ENCODE results near the gene KCTD11. TPM values are rescaled to one million over a fixed set of nuclear protein-coding genes. Genes with fewer than 3 reads are reported as not detected.

KCTD11 gene
- total RNA-seq, 4 donors from 2014 or later, result 3.6 to 7.0 (median 4.6) TPM

DNA sequence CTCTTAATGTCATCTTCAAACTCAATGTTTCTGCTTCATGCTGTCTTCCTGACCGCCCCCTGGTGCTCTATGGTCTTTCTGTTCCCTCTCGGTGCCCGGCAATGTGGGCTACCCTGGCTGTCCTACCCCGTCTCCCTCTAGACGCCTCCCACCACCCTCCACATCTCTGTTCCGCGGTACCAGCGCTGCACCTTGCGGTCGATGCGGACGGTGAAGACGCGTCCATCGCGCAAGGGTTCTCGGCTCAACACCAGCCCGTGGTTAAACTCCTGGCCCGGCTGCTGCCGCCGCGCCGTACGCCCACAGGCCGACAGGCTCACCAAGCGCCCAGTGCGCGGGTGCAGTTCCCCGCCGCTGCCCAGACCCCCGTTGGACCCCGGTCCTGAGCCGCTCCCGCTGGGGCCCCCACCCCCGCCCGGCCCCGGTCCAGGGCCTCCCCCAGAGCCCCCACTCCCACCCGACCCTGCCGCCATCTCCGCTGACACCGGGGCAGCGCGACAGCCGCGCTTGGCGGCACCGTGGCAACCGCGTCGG is 23.1 kb upstream of the KCTD11 start, which contains the start of gene NEURL4:
TSS of gene NEURL4 (minus strand) at position 496 of the 534 bp plus-strand sequence. CDS start at position 473, 23 bp downstream.
- Histone ChIP-seq H3K36me3 (peaks cover 0 to 22% of the 10 kb centered on the region in 2 donors), H3K4me3 (peak within 1 kb of the TSS; percentile 78 to 99 (median 93)), H3K27ac (peak within 1 kb of the TSS; percentile 94 to 99 (median 96)), H3K4me1 (peaks cover 15 to 24% of the 10 kb centered on the region in 2 donors), H3K9me3 (no peaks in the 10 kb centered on the region), H3K27me3 (no peaks in the 10 kb centered on the region)
- in situ Hi-C loops (cut with MboI; ENCODE audit: low sequenced_read_pairs in 4 of 4), result loop anchor here in 1 of 4 donors (25.0 kb wide), 1 partner anchor 292 kb away; the partner anchor contains the start of genes SLC16A11 and SLC16A13
- no peak for TF ChIP-seq POLR2A (IDR thresholded peaks at IDR 0.05)
- TF ChIP-seq, protein P1, sequence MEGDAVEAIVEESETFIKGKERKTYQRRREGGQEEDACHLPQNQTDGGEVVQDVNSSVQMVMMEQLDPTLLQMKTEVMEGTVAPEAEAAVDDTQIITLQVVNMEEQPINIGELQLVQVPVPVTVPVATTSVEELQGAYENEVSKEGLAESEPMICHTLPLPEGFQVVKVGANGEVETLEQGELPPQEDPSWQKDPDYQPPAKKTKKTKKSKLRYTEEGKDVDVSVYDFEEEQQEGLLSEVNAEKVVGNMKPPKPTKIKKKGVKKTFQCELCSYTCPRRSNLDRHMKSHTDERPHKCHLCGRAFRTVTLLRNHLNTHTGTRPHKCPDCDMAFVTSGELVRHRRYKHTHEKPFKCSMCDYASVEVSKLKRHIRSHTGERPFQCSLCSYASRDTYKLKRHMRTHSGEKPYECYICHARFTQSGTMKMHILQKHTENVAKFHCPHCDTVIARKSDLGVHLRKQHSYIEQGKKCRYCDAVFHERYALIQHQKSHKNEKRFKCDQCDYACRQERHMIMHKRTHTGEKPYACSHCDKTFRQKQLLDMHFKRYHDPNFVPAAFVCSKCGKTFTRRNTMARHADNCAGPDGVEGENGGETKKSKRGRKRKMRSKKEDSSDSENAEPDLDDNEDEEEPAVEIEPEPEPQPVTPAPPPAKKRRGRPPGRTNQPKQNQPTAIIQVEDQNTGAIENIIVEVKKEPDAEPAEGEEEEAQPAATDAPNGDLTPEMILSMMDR (IDR thresholded peaks at IDR 0.05 in 4 of 5, conservative IDR thresholded peaks at IDR 0.05 in 1 of 5), result no peak
- ATAC-seq (peak; percentile 14 to 21), DNase-seq (no peak)
- intact Hi-C loops (cut with DNase I; ENCODE audit: low total_unique reads), result loop anchor here (1.0 to 5.0 kb wide), 3 partner anchors 21 to 233 kb away; partner anchors contain the start of genes EIF5A and SENP3

DNA sequence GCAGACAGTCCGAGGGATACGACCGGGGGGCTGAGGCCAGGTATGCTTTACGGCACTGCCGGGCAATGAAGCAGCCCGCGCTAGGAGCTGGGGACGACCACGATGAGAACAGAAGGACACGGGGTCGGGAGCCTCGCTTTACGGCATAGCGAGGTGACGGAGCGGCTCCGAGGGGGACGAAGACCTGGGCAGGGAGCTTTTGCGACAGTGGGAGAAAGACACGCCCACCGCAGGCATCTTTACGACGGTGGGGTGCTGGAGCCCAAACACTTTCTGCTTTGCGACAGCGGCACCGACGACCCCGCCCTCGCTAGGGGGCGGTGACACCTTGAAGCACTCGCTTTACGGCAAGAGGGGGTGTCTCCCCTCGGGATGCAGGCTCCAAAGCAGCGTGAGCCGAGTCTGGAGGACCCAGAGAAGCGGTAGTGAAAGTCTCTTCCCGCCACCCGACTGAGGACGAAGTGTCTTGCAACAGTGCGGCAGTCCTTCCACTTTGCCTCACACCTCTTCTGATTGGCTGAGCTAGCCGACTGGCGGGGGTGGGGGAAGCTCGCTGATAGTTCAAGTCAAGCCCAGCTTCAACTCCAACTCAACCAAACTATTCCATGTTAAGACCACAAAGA is 22.5 kb upstream of the KCTD11 start:
- Histone ChIP-seq H3K36me3 (peaks cover 0 to 16% of the 10 kb centered on the region in 2 donors), H3K9me3 (no peaks in the 10 kb centered on the region), H3K27ac (peak overlapping the region; percentile 94 to 99 (median 96)), H3K4me1 (peaks cover 15 to 24% of the 10 kb centered on the region in 2 donors), H3K27me3 (peaks cover 0 to 3% (median 2%) of the 10 kb centered on the region in 3 donors), H3K4me3 (peak overlapping the region; percentile 78 to 99 (median 93))
- intact Hi-C loops (cut with DNase I; ENCODE audit: low total_unique reads) (loop anchor here (1.0 to 5.0 kb wide), 3 partner anchors 21 to 233 kb away; partner anchors contain the start of genes EIF5A and SENP3), in situ Hi-C loops (cut with MboI; ENCODE audit: low sequenced_read_pairs in 4 of 4) (loop anchor here in 1 of 4 donors (25.0 kb wide), 1 partner anchor 292 kb away; the partner anchor contains the start of genes SLC16A11 and SLC16A13)
- TF ChIP-seq, protein P1 (IDR thresholded peaks at IDR 0.05 in 4 of 5, conservative IDR thresholded peaks at IDR 0.05 in 1 of 5), result no peak
- TF ChIP-seq POLR2A (IDR thresholded peaks at IDR 0.05), result peak; percentile 87 to 92
- peak; percentile 87 to 88 for ATAC-seq
- peak; percentile 97 to 99 for DNase-seq

DNA sequence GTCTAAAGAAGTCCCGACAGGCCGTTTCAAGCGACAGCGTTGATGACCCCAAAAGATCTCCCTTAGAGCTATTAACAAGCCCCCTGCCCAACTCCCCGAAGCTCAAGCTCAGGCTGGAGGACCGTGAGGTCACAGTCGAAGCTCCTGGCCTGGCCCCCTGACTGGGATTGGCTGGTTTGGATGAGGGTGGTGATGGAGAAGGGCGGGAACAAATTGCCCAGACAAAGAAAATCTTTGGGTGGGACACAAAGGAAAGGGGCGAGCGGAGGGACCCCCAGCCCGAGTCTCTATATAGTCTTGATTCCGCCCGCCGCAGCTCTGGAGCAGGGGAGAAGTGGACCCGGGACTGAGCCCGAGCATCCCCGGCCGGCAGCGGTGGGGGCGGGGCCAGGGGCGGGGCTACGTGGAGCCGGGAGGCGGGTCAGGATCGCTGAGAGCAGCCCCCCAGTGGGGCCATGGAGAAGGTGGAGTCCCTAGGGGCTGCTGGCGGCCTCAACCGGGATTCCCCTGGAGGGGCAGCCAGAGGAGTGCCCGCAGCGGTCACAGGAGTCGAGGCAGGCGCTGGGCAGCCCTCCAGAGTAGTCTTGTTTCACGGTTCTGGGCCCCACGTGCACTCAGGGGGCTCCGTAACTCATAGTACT is 21.8 kb upstream of the KCTD11 start:
- intact Hi-C loops (cut with DNase I; ENCODE audit: low total_unique reads) (loop anchor here (1.0 to 5.0 kb wide), 3 partner anchors 20 to 232 kb away; partner anchors contain the start of genes EIF5A and SENP3), in situ Hi-C loops (cut with MboI; ENCODE audit: low sequenced_read_pairs in 4 of 4) (loop anchor here in 1 of 4 donors (25.0 kb wide), 1 partner anchor 293 kb away; the partner anchor contains the start of genes SLC16A11 and SLC16A13)

DNA sequence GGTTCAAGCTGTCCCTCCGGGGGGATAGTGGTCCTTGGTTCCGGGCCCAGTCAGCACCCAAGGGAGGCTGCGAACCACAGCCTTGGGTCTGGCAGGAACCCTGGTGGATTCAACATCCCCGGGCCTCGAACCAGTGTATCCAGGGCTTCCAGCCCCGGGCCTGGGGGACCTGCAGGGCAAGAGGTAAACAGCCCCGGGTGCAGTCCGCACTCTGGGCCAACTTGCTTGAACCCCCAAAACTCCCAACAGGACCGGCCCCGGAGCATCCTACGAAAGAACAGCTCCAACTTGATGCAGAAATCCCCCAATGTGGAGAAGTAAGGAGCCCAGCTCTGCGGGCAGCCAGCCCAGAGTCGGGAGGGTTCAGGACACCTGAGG is 21.3 kb upstream of the KCTD11 start:
- intact Hi-C loops (cut with DNase I; ENCODE audit: low total_unique reads) (no loop called here), in situ Hi-C loops (cut with MboI; ENCODE audit: low sequenced_read_pairs in 4 of 4) (loop anchor here in 1 of 4 donors (25.0 kb wide), 1 partner anchor 293 kb away; the partner anchor contains the start of genes SLC16A11 and SLC16A13)
- peaks cover 0 to 5% of the 10 kb centered on the region in 2 donors for H3K36me3 ChIP-seq
- TF ChIP-seq, protein P1 (IDR thresholded peaks at IDR 0.05 in 4 of 5, conservative IDR thresholded peaks at IDR 0.05 in 1 of 5), result no peak
- no peak for TF ChIP-seq POLR2A (IDR thresholded peaks at IDR 0.05)
- DNase-seq (no peak), ATAC-seq (no peak)
- peak overlapping the region; percentile 78 to 99 (median 93) for H3K4me3 ChIP-seq
- peak overlapping the region; percentile 94 to 99 (median 96) for H3K27ac ChIP-seq
- H3K9me3 ChIP-seq, result no peaks in the 10 kb centered on the region
- H3K4me1 ChIP-seq, result peaks cover 15 to 24% of the 10 kb centered on the region in 2 donors
- H3K27me3 ChIP-seq, result peaks cover 6 to 10% (median 8%) of the 10 kb centered on the region in 3 donors

More for the DNA sequence above, 21.8 kb upstream of the KCTD11 start:
- DNase-seq (peak; percentile 57 to 76), ATAC-seq (peak; percentile 65 to 70)
- H3K27me3 ChIP-seq, result peaks cover under 1 to 8% (median 7%) of the 10 kb centered on the region in 3 donors
- H3K4me3 ChIP-seq, result peak overlapping the region; percentile 78 to 99 (median 93)
- peaks cover 15 to 24% of the 10 kb centered on the region in 2 donors for H3K4me1 ChIP-seq
- no peak for TF ChIP-seq POLR2A (IDR thresholded peaks at IDR 0.05)
- H3K27ac ChIP-seq, result peak overlapping the region; percentile 94 to 99 (median 96)
- peaks cover 0 to 10% of the 10 kb centered on the region in 2 donors for H3K36me3 ChIP-seq
- H3K9me3 ChIP-seq, result no peaks in the 10 kb centered on the region

Data from gastrocnemius medialis (tissue), 4 donors.